Activated naive CD8-positive, alpha-beta T cell treated with anti-CD3 and anti-CD28 coated beads for 36 hours (primary cell): Measurements from ENCODE around the gene MRPL24. TPM values are rescaled to one million over a fixed set of nuclear protein-coding genes. Genes with fewer than 3 reads are reported as not detected.
A peak's percentile ranks its signal among the peaks of the same experiment; 100 is the strongest.
"Not testable (repeated sequence)": the region's sequence is repeated elsewhere in the genome, so short reads cannot be mapped to it uniquely, and the experiment has no call there.

Source experiments
- DNase-seq: peaks from one replicate; pipeline ENCODE4 v3.0.0; 2021
- H3K27ac Mint-ChIP-seq: one replicate; pipeline ENCODE4 v1.8.0; 2022; ENCODE audit warnings: mild to moderate bottlenecking, moderate library complexity, mixed read lengths
- H3K27me3 Mint-ChIP-seq: one replicate; pipeline ENCODE4 v1.8.0; 2022; ENCODE audit warnings: mild to moderate bottlenecking, mixed read lengths
- H3K36me3 Mint-ChIP-seq: one replicate; pipeline ENCODE4 v1.8.0; 2021; ENCODE audit warnings: mild to moderate bottlenecking, mixed read lengths
- H3K4me1 Mint-ChIP-seq: one replicate; pipeline ENCODE4 v1.8.0; 2021; ENCODE audit warnings: mixed read lengths
- H3K4me3 Mint-ChIP-seq: one replicate; pipeline ENCODE4 v1.8.0; 2022; ENCODE audit warnings: mild to moderate bottlenecking, moderate library complexity, mixed read lengths
- H3K9me3 Mint-ChIP-seq: one replicate; pipeline ENCODE4 v1.8.0; 2022; ENCODE audit warnings: mixed read lengths
- total RNA-seq, 2 experiments: library from RNA; stranded (reverse); gene quantifications; one replicate each; pipeline ENCODE4 v1.2.3, GENCODE V29; 2021

MRPL24 gene
- total RNA-seq, 2 experiments from 2014 or later = 85.1 to 94.6 TPM

GRCh38 chr1:156767101-156767878 lies 26.4 kb upstream of the MRPL24 start, which contains the start of gene PRCC:
TSS of gene PRCC (plus strand) at chr1:156767535. CDS start at chr1:156767772, 237 bp downstream.
- H3K4me1 Mint-ChIP-seq = peaks cover 41% of the 10 kb centered on the region
- peak; percentile 97 for DNase-seq
- H3K36me3 Mint-ChIP-seq = peaks cover 30% of the 10 kb centered on the region
- no peak within 1 kb of the TSS for H3K27ac Mint-ChIP-seq
- H3K9me3 Mint-ChIP-seq = no peaks in the 10 kb centered on the region
- H3K4me3 Mint-ChIP-seq = no peak within 1 kb of the TSS
- no peaks in the 10 kb centered on the region for H3K27me3 Mint-ChIP-seq

- peak; percentile 28 for DNase-seq
- Mint-ChIP-seq H3K36me3 (peaks cover 28% of the 10 kb centered on the region), H3K27me3 (no peaks in the 10 kb centered on the region), H3K9me3 (no peaks in the 10 kb centered on the region), H3K4me3 (no peak overlapping the region), H3K27ac (no peak overlapping the region), H3K4me1 (peaks cover 38% of the 10 kb centered on the region)
These were observed 25.6 kb upstream of the MRPL24 start for GRCh38 chr1:156766298-156767100.

GRCh38 chr1:156765666-156766065 lies 24.8 kb upstream of the MRPL24 start:
- peaks cover 31% of the 10 kb centered on the region for H3K4me1 Mint-ChIP-seq
- H3K27ac Mint-ChIP-seq = no peak overlapping the region
- no peaks in the 10 kb centered on the region for H3K9me3 Mint-ChIP-seq
- H3K27me3 Mint-ChIP-seq = no peaks in the 10 kb centered on the region
- no peak for DNase-seq
- H3K4me3 Mint-ChIP-seq = no peak overlapping the region
- peaks cover 21% of the 10 kb centered on the region for H3K36me3 Mint-ChIP-seq

DNA sequence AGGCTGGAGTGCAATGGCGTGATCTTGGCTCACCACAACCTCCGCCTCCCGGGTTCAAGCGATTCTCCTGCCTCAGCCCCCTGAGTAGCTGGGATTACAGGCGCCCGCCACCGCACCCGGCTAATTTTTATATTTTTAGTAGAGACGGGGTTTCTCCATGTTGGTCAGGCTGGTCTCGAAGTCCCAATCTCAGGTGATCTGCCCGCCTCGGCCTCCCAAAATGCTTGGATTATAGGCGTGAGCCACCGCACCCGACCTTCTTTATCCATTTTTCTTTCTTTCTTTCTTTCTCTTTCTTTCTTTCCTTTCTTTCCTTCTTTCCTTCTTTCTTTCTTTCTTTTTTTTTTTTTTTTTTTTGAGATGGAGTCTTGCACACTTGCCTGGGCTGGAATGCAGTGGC lies 24.2 kb upstream of the MRPL24 start:
- not testable (repeated sequence) for H3K27ac Mint-ChIP-seq, DNase-seq, H3K27me3 Mint-ChIP-seq, H3K9me3 Mint-ChIP-seq, H3K4me3 Mint-ChIP-seq
- H3K36me3 Mint-ChIP-seq = peaks cover 17% of the 10 kb centered on the region
- peaks cover 26% of the 10 kb centered on the region for H3K4me1 Mint-ChIP-seq

GRCh38 chr1:156760796-156761104 lies 19.9 kb upstream of the MRPL24 start:
- no peaks in the 10 kb centered on the region for H3K27me3 Mint-ChIP-seq
- no peaks in the 10 kb centered on the region for H3K36me3 Mint-ChIP-seq
- H3K9me3 Mint-ChIP-seq = no peaks in the 10 kb centered on the region
- H3K27ac Mint-ChIP-seq = no peak overlapping the region
- DNase-seq = no peak
- H3K4me1 Mint-ChIP-seq = peaks cover 4% of the 10 kb centered on the region
- H3K4me3 Mint-ChIP-seq = no peak overlapping the region

DNA sequence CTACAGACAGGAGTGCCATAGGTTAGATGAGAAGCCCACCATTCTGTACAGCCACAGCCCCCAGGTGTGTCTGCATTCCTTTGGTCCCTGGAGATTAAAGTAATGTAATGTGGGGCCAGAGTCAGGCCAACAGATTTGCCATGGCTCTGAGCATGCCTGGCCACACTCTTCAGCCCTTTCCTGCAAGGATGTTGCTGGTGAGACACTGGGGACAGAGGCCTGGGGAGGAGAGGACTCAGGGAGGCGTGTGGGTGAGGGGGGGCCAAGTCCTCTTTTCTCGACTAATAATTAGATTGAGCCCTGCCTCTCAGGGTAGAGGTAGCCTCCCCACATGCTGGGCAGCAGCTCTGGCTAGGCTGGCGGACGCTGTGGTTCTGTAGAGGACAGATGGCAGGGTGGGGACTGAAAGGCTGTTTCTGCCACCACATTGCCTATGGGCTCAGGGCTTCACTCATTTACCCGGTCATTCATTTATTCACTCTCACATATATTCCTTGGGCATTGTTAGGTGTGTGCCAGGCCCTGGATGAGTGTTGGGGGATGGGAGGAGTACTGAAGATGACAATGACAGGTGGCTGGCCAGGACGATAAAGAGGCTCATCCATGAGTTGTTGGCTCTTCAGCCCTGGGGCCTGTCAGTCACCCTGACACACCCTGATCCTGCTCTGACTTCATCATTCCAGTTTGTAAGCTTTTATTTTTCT lies 19.4 kb upstream of the MRPL24 start:
- DNase-seq = no peak
- Mint-ChIP-seq H3K4me1 (peaks cover 2% of the 10 kb centered on the region), H3K4me3 (no peak overlapping the region), H3K36me3 (no peaks in the 10 kb centered on the region), H3K9me3 (no peaks in the 10 kb centered on the region), H3K27ac (no peak overlapping the region), H3K27me3 (no peaks in the 10 kb centered on the region)

DNA sequence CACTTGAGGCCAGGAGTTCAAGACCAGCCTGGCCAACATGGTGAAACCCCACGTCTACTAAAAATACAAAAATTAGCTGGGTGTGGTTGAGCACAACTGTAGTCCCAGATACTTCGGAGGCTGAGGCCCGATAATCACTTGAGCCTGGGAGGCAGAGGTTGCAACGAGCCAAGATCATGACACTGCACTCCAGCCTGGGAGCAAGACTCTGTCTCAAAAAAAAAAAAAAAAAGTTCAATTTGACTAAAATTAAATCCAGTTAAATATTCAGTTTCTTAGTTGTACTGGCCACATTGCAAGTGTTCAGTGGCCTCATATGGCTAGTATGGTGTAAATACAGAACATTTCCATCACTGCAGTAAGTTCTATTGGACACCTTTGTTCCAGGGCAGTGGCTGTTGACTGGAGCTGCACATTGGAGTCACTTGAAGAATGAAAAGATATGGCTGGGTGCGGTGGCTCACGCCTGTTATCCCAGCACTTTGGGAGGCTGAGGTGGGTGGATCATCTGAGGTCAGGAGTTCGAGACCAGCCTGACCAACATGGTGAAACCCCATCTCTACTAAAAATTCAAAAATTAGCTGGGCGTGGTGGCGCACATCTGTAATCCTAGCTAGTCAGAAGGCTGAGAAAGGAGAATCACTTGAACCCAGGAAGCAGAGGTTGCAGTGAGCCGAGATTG lies 16.8 kb upstream of the MRPL24 start:
- H3K9me3 Mint-ChIP-seq, H3K4me3 Mint-ChIP-seq, H3K27ac Mint-ChIP-seq, DNase-seq, H3K27me3 Mint-ChIP-seq, H3K36me3 Mint-ChIP-seq, H3K4me1 Mint-ChIP-seq: not testable (repeated sequence)

GRCh38 chr1:156756355-156756754 lies 15.5 kb upstream of the MRPL24 start:
- no peak overlapping the region for H3K27ac Mint-ChIP-seq
- H3K27me3 Mint-ChIP-seq = no peaks in the 10 kb centered on the region
- no peaks in the 10 kb centered on the region for H3K9me3 Mint-ChIP-seq
- DNase-seq = no peak
- no peaks in the 10 kb centered on the region for H3K36me3 Mint-ChIP-seq
- peaks cover 5% of the 10 kb centered on the region for H3K4me1 Mint-ChIP-seq
- H3K4me3 Mint-ChIP-seq = no peak overlapping the region

GRCh38 chr1:156755527-156755950 lies 14.7 kb upstream of the MRPL24 start:
- Mint-ChIP-seq H3K4me3 (no peak overlapping the region), H3K27ac (no peak overlapping the region), H3K36me3 (peaks cover 1% of the 10 kb centered on the region), H3K9me3 (no peaks in the 10 kb centered on the region), H3K4me1 (peaks cover 5% of the 10 kb centered on the region), H3K27me3 (no peaks in the 10 kb centered on the region)
- DNase-seq = no peak

- DNase-seq = no peak
These were observed 13.3 kb upstream of the MRPL24 start for GRCh38 chr1:156754219-156754618.

DNA sequence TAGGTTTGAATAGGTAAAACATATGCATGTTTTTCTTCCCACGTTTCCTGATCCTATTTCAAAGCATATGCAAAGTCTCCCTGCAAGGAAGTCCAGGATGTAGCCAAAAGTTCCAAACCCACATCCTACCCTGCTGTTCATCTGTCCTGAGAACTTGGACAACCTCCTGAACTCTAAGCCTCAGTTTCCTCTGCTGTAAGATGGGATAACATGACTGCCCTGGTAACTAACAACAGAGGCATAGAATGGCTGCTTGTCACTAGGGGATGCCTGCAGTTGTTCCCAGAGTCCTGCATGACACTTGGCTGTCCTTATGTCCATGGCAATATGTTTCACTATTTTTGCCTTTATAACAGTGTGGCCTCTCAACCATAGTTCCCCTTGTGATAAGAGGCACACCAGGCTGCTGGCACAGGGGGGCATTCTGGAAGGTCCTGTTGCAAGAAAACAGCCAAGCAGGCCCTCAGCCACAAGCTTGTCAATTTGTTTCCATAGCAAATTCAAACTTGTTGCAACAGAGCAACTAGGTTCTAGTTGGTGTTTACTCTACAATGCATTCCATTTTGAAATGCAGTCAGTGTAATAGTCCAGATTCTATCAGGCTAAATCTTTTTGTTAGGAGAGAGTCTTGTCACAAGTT lies 12.1 kb upstream of the MRPL24 start:
- no peaks in the 10 kb centered on the region for H3K9me3 Mint-ChIP-seq
- H3K4me1 Mint-ChIP-seq = peaks cover 26% of the 10 kb centered on the region
- H3K36me3 Mint-ChIP-seq = peaks cover 26% of the 10 kb centered on the region
- no peak for DNase-seq
- peak overlapping the region; percentile 83 for H3K4me3 Mint-ChIP-seq
- peak overlapping the region; percentile 27 for H3K27ac Mint-ChIP-seq
- no peaks in the 10 kb centered on the region for H3K27me3 Mint-ChIP-seq

More at GRCh38 chr1:156754219-156754618, 13.3 kb upstream of the MRPL24 start:
- no peaks in the 10 kb centered on the region for H3K9me3 Mint-ChIP-seq
- no peak overlapping the region for H3K4me3 Mint-ChIP-seq
- H3K27me3 Mint-ChIP-seq = no peaks in the 10 kb centered on the region
- peaks cover 15% of the 10 kb centered on the region for H3K4me1 Mint-ChIP-seq
- no peak overlapping the region for H3K27ac Mint-ChIP-seq
- H3K36me3 Mint-ChIP-seq = peaks cover 15% of the 10 kb centered on the region

DNA sequence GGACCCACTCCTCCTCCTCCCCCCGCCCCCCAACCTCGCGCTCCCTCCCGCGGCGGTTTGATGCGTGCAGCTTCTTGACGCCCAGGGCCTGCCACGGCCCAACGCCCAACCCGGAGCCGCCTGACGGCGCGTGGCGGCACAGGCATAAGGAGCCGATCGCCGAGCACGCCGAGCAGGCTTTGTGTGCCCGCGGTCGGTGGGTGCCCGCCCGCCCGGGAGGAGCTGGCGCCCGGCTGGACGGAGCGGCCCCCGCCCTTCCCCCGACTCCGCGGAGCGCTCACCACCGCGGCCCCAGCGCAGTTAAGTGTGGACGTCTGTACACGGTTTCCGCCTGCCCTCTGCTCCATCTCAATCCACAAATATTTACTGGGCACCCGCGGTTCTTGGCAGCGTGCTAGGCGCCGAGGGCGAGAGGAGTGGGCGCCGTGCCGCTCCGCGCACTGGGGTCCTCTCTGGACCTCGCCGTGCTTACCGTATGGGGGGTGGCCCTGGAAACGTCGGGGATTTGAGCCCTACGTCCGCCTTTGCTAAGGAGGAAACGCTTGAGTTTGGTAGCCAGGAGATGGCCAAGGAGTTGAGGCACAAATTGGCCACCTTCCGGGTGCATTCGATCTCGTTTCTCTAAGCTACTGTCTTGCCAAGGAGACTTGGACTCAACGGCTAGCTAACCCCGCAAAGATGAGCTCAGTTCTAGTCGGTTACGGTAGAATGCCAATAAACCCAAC lies 11.0 kb upstream of the MRPL24 start:
- peak; percentile 96 for DNase-seq
- Mint-ChIP-seq H3K36me3 (peaks cover 32% of the 10 kb centered on the region), H3K4me1 (peaks cover 36% of the 10 kb centered on the region), H3K4me3 (peak overlapping the region; percentile 83), H3K27me3 (no peaks in the 10 kb centered on the region), H3K27ac (peak overlapping the region; percentile 92), H3K9me3 (no peaks in the 10 kb centered on the region)

GRCh38 chr1:156751451-156751756 lies 10.5 kb upstream of the MRPL24 start, which contains the start of gene HDGF:
TSS of gene HDGF (minus strand) at chr1:156751675. CDS start at chr1:156751429, 246 bp downstream.
- Mint-ChIP-seq H3K27me3 (no peaks in the 10 kb centered on the region), H3K27ac (peak within 1 kb of the TSS; percentile 99), H3K4me1 (peaks cover 41% of the 10 kb centered on the region), H3K9me3 (no peaks in the 10 kb centered on the region), H3K4me3 (peak within 1 kb of the TSS; percentile 99), H3K36me3 (peaks cover 32% of the 10 kb centered on the region)
- DNase-seq = no peak
